ENCODE results near the gene ADGRV1. TPM values are rescaled to one million over a fixed set of nuclear protein-coding genes. Genes with fewer than 3 reads are reported as not detected.
"Not testable (repeated sequence)": the region's sequence is repeated elsewhere in the genome, so short reads cannot be mapped to it uniquely, and the experiment has no call there.

ADGRV1 gene
- total RNA-seq, 1 donor from 2014 or later: 0.13 TPM

DNA sequence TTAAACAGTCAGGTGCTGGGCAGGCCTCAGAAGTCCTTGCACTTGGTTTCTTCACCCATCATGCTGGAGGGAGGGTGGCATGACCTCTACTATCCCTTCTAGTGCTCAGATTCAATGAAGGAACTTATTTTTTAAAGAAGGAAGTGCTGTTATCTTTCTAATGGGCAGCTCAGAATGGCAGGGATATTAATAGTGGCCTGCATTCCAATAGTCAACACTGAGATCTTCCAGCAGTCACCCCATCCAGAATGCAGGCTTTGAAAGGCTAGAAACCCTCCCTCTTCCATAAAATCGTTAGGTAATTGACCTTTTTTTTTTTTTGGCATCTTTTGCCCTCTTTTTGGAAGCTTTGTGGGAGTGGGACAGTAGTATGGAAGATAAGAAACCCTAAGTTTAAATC is 499.6 kb downstream of the ADGRV1 start:
- H3K27me3 Mint-ChIP-seq: peaks cover 8% of the 10 kb centered on the region
- H3K27ac Mint-ChIP-seq: no peak overlapping the region

DNA sequence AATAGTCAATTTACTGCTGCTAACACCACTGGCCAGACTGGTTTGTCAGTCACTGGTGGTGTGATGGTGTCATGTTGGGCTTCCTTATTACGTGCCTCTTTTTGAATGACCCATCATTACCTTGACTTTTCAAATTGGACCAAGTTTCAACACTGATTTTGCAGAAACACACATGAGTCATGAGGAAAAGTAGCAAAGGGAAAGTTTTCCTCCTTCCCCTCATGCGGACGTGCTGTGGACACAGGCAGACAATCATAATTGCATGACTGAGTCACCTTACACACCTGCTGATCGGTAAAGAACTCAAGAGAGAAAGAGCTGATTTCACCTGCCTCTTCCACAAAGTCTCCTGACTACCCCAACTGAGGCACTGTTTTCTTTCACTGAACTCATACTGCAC is 500.0 kb downstream of the ADGRV1 start:
- no peak overlapping the region for H3K27ac Mint-ChIP-seq
- CTCF ChIA-PET: no interaction called here
- H3K36me3 Mint-ChIP-seq (ENCODE audit: low read depth): no peaks in the 10 kb centered on the region
- H3K4me3 Mint-ChIP-seq: no peak overlapping the region
- H3K9me3 Mint-ChIP-seq: no peaks in the 10 kb centered on the region
- TF ChIP-seq CTCF (IDR thresholded peaks at IDR 0.05): no peak
- peaks cover 2% of the 10 kb centered on the region for H3K4me1 Mint-ChIP-seq
- intact Hi-C loops (cut with micrococcal nuclease): no loop called here
- POLR2A ChIA-PET: no interaction called here
- ATAC-seq (ENCODE audit: low read depth): no peak
- DNase-seq: no peak
- peaks cover 7% of the 10 kb centered on the region for H3K27me3 Mint-ChIP-seq

More for the DNA sequence above, 499.6 kb downstream of the ADGRV1 start:
- Mint-ChIP-seq H3K4me3 (no peak overlapping the region), H3K4me1 (peaks cover 2% of the 10 kb centered on the region), H3K9me3 (no peaks in the 10 kb centered on the region), H3K36me3 (ENCODE audit: low read depth) (no peaks in the 10 kb centered on the region)
- ChIA-PET POLR2A (no interaction called here), CTCF (no interaction called here)
- DNase-seq (no peak), ATAC-seq (ENCODE audit: low read depth) (no peak)
- intact Hi-C loops (cut with micrococcal nuclease): no loop called here
- no peak for TF ChIP-seq CTCF (IDR thresholded peaks at IDR 0.05)

GRCh38 chr5:91059409-91059808 is 500.8 kb downstream of the ADGRV1 start:
- Mint-ChIP-seq H3K36me3 (ENCODE audit: low read depth) (no peaks in the 10 kb centered on the region), H3K4me3 (no peak overlapping the region), H3K4me1 (peaks cover 2% of the 10 kb centered on the region), H3K27ac (no peak overlapping the region), H3K27me3 (peaks cover 4% of the 10 kb centered on the region), H3K9me3 (no peaks in the 10 kb centered on the region)
- no peak for TF ChIP-seq CTCF (IDR thresholded peaks at IDR 0.05)
- ATAC-seq (ENCODE audit: low read depth): no peak
- DNase-seq: no peak
- ChIA-PET POLR2A (no interaction called here), CTCF (no interaction called here)
- intact Hi-C loops (cut with micrococcal nuclease): no loop called here

DNA sequence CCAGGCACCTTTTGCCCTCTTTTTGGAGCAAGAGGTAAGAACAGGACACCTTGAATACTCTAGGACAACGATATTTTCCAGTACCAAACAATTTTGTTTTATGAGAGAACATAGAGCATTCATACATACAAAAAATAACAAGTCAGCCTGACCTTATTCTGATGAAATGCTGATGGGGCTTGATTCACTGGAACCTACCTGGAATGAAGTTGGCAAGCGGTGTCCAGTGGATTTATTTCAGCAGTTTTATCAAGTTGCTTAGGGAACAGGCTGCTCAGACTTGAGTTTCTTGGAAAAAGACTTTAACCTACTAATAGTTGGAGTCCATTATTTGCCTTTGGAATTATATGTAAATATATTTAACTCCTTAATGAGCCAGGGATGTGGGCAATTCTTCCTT is 502.5 kb downstream of the ADGRV1 start:
- no peak overlapping the region for H3K4me3 Mint-ChIP-seq
- ChIA-PET POLR2A (no interaction called here), CTCF (no interaction called here)
- TF ChIP-seq CTCF (IDR thresholded peaks at IDR 0.05): no peak
- H3K27ac Mint-ChIP-seq: no peak overlapping the region
- no peaks in the 10 kb centered on the region for H3K9me3 Mint-ChIP-seq
- H3K36me3 Mint-ChIP-seq (ENCODE audit: low read depth): no peaks in the 10 kb centered on the region
- intact Hi-C loops (cut with micrococcal nuclease): no loop called here
- H3K27me3 Mint-ChIP-seq: peaks cover 4% of the 10 kb centered on the region
- peaks cover 2% of the 10 kb centered on the region for H3K4me1 Mint-ChIP-seq
- ATAC-seq (ENCODE audit: low read depth) (no peak), DNase-seq (no peak)

- no peaks in the 10 kb centered on the region for H3K9me3 Mint-ChIP-seq
- intact Hi-C loops (cut with micrococcal nuclease): no loop called here
- ChIA-PET POLR2A (no interaction called here), CTCF (no interaction called here)
- TF ChIP-seq CTCF (IDR thresholded peaks at IDR 0.05): no peak
- H3K36me3 Mint-ChIP-seq (ENCODE audit: low read depth): no peaks in the 10 kb centered on the region
- DNase-seq (no peak), ATAC-seq (ENCODE audit: low read depth) (no peak)
- H3K4me3 Mint-ChIP-seq: no peak overlapping the region
- H3K27ac Mint-ChIP-seq: no peak overlapping the region
- H3K4me1 Mint-ChIP-seq: peaks cover 2% of the 10 kb centered on the region
- H3K27me3 Mint-ChIP-seq: peaks cover 8% of the 10 kb centered on the region
Observed at GRCh38 chr5:91061946-91062562, 503.5 kb downstream of the ADGRV1 start.

DNA sequence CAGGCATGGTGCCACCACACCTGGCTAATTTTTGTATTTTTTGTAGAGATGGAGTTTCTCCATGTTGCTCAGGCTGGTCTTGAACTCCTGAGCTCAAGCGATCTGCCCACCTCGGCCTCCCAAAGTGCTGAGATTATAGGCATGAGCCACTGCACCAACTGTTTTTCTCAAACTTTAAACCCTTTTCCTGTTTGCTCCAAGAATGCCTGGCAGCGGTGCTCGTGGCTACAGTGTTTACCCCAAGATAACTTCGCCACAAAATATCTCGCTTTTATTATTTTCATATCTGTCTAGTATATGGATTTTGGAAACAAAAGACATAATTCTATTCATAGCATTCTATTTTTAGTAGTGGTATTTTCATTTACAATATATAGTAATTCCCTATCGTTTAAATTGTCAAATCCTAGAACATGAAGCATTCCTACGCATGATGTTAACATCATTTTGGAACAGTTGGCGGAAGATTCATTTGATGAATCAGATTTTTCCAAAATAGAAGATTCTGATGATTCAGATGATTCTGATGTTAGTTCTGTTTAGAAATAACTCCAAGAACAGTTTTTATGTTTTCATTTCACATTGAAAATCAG is 504.6 kb downstream of the ADGRV1 start:
- DNase-seq; H3K27me3 Mint-ChIP-seq; intact Hi-C loops (cut with micrococcal nuclease): not testable (repeated sequence)

More for the DNA sequence above, 504.6 kb downstream of the ADGRV1 start:
- POLR2A ChIA-PET; H3K36me3 Mint-ChIP-seq (ENCODE audit: low read depth); H3K4me1 Mint-ChIP-seq; H3K27ac Mint-ChIP-seq; H3K9me3 Mint-ChIP-seq; ATAC-seq (ENCODE audit: low read depth); H3K4me3 Mint-ChIP-seq; CTCF ChIA-PET: not testable (repeated sequence)

Measured in activated B cell treated with CpG ODN at 0.5 μM for 24 hours (primary cell).